Gastroesophageal sphincter (tissue), 3 donors: Measurements from ENCODE around the gene SACM1L.
A peak's percentile ranks its signal among the peaks of the same experiment; 100 is the strongest.

Source experiments
- EP300 ChIP-seq: sonication (generic); formaldehyde crosslinking; IDR thresholded peaks from one replicate; pipeline ENCODE4 v1.6.1; 2017; ENCODE audit warnings: antibody characterized with exemption, mild to moderate bottlenecking
- POLR2A ChIP-seq, 2 donors: fragments of 450-650 bp; IDR thresholded peaks; one replicate each; pipeline ENCODE4 v1.6.1; 2017; ENCODE audit warnings: antibody characterized with exemption in 2 of 2, mild to moderate bottlenecking in 2 of 2, moderate library complexity in 1 of 2
- POLR2AphosphoS5 ChIP-seq: sonication (generic); formaldehyde crosslinking; IDR thresholded peaks from one replicate; pipeline ENCODE4 v1.6.1; 2017; ENCODE audit warnings: antibody characterized with exemption
- TF ChIP-seq, protein P1 (sequence below), 4 experiments: fragments of 200-600 bp in 2 of 4; fragments of 450-650 bp in 2 of 4; sonication (generic) in 1 of 4; IDR thresholded peaks; one replicate each; pipeline ENCODE4 v1.5.1; 2017 to 2019; ENCODE audit warnings: antibody characterized with exemption in 4 of 4, mild to moderate bottlenecking in 2 of 4, moderate library complexity in 2 of 4

DNA sequence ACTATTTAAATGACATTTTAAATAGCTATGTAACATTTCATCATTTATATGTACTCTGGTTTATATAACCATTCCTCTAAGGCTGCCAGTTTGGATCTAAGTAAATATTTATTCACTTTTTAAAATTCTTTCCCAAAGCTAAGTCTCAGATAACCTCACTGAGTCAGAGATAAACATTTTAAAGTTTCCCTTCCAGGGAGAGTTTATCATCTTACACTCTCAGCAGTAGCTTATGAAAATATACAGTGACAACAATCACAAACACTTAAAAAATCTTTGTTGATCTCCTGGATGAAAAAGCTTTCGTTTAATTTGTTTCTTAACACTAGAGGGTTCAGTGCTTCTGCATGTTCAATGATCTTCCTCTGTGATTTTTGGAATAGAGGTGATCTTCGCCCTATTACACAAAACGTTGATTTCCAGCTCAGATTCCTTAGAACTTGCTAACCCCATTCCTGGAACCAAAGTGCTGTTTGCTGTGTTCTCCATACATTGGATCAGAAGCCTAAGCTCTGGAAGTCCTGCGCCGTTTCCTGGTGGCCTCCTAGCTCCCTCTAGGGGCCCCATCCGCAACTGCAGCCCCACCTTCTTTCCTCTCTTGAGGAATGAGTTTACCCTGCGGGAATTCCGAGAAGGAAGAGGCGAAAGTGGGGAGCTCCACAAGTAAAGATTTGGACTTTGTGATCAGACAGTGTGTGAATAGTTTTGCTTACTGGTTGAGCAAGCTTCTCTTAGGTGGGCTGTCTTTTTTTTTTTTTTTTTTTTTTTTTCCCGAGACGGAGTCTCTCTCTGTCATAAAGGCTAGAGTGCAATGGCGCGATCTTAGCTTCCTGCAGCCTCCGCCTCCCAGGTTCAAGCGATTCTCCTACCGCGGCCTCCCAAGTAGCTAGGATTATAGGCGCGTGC lies 29.3 kb upstream of the SACM1L start:
- TF ChIP-seq, protein P1, sequence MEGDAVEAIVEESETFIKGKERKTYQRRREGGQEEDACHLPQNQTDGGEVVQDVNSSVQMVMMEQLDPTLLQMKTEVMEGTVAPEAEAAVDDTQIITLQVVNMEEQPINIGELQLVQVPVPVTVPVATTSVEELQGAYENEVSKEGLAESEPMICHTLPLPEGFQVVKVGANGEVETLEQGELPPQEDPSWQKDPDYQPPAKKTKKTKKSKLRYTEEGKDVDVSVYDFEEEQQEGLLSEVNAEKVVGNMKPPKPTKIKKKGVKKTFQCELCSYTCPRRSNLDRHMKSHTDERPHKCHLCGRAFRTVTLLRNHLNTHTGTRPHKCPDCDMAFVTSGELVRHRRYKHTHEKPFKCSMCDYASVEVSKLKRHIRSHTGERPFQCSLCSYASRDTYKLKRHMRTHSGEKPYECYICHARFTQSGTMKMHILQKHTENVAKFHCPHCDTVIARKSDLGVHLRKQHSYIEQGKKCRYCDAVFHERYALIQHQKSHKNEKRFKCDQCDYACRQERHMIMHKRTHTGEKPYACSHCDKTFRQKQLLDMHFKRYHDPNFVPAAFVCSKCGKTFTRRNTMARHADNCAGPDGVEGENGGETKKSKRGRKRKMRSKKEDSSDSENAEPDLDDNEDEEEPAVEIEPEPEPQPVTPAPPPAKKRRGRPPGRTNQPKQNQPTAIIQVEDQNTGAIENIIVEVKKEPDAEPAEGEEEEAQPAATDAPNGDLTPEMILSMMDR (IDR thresholded peaks at IDR 0.05), result peak; percentile 80 to 95 (median 88)
- TF ChIP-seq POLR2A (IDR thresholded peaks at IDR 0.05), result no peak
- TF ChIP-seq EP300, result no peak
- TF ChIP-seq POLR2AphosphoS5, result no peak
